Endometrium (tissue), 2 donors: Measurements from ENCODE around the gene STX8.
"Not testable (repeated sequence)": the region's sequence is repeated elsewhere in the genome, so short reads cannot be mapped to it uniquely, and the experiment has no call there.

Experiments used
- FAIRE-seq: peaks from 2 replicates; lab custom pipeline; 2012; peaks lifted over from hg19 to GRCh38; lab: Jason Lieb, UNC
- donor health status: control.
- donor health status: control.

STX8 gene

GRCh38 chr17:9261081-9262012 is 314.3 kb downstream of the STX8 start:
- no peak for FAIRE-seq

GRCh38 chr17:9259419-9259818 is 316.2 kb downstream of the STX8 start:
- no peak for FAIRE-seq

GRCh38 chr17:9258115-9259015 is 317.3 kb downstream of the STX8 start:
- no peak for FAIRE-seq

DNA sequence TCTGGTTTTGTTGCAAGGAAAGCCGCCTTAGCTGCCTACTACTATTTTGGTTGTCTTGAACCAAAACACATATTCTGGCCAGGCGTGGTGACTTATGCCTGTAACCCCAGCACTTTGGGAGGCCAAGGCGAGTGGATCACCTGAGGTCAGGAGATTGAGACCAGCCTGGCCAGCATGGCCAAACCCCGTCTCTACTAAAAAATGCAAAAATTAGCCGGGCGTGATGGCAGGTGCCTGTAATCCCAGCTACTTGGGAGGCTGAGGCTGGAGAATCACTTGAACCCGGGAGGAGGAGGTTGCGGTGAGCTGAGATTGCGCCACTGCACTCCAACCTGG is 318.0 kb downstream of the STX8 start:
- not testable (repeated sequence) for FAIRE-seq

DNA sequence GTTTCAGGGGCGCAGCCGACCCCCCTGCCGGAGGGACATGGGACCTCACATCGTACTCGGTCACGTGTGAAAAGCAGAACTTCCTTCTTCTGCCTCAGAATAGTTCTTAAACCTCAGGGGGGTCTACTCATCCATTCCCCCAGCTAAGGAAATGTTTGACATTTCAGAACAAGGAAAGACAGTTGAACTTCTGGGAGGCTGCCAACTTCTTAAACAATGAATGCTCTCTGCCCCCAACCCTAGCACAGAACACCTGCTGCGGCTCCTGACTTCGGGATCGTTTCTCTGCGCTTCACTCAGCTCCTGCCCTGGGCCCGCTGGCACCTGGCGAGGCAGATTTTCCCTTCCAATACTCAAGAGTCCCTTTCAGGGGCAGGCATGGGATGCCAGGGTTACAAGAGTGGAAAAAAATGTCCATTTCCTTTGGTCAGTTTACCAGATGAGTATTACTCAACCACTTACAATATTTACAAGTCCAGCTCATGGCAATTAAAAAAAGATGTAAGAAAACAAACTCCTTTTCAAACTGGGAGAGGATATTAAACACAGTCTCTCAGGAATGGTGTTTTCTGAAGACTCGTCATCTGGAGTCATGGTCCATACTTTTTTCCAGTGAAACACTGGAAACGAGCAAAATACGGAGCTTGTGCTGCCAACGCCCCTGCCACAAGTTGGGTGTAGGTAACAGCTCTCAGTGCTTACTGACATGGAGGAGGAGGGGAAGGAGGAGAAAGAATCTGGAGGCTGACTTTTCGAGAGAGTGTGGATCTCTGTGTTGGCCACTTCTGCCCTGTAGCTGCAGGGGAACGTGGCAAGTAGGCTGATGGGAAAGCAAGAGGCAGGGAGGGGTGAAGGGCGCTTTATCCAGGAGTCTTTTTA is 318.6 kb downstream of the STX8 start:
- FAIRE-seq, result no peak

DNA sequence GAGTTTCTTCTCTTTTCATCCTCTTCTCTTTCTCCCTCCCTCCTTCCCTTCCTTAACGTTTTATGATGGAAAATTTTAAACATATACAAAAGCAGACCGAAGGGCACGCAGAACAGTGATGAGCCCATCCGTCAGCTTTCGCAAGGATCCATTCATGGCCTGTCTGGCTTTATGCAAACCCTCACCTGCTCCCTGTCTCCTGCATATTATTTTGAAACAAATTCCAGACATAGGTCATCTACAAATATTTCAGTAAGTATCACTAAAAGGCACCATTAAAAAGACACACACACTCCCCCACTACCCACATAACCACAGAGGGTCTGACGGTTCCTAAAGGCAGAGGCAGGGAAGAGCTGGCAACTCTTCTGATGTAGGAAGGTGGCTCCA is 319.3 kb downstream of the STX8 start:
- no peak for FAIRE-seq

DNA sequence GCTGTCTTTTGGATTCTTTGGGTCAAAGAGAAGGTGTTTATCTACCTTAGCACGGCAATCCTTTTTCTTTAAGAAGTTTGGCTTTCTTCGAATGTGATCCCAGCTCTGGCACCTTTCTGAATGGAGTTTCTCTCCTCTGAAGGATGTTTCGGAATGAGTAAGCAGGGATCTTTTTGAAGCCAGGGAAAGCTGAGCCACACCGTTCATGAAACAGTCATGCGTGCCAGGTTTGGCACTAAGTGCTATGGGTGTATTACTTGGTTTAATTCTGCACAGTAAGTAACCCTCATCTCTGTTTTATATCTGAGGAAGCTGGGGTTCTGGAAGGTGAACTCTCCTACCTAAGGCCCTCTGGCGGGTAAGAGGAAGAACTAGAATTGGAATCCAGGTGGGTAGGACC is 319.8 kb downstream of the STX8 start:
- FAIRE-seq, result no peak

GRCh38 chr17:9254841-9255240 is 320.8 kb downstream of the STX8 start:
- FAIRE-seq, result no peak

GRCh38 chr17:9253308-9253707 is 322.3 kb downstream of the STX8 start:
- FAIRE-seq, result no peak

GRCh38 chr17:9251273-9251672 is 324.3 kb downstream of the STX8 start:
- no peak for FAIRE-seq

DNA sequence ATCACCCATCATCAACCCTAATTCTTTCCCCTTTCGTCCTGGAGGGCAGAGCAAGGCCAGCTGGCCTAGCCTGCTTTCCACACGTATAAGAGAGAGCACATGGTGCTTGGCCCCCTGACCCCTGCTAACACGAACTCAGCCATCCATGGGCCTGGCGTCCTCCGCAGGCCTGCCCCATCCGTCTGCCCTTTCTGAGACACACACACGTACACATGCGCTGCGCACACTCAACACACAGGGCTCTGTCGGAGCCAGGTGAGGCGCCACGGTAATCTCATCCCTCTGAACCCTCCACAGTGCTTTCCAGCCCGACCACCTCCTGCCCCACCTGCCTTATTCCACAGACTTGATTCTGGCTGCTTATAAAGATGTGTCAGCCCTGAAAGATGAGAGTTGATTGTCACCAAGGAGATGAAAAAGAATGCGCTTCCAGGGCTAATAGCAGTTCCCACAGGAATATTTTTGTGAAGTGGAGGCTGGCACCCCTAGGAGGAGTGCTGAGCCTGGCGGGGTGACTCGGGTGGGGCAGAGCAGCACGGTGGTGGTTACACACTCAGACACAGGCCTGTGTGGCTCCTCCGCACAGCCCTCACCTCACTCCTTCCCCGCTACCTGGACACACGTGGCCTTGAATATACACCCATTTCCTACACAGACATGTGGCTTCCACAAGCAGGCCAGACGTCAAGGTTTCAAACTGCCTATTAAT is 326.2 kb downstream of the STX8 start:
- FAIRE-seq, result no peak

DNA sequence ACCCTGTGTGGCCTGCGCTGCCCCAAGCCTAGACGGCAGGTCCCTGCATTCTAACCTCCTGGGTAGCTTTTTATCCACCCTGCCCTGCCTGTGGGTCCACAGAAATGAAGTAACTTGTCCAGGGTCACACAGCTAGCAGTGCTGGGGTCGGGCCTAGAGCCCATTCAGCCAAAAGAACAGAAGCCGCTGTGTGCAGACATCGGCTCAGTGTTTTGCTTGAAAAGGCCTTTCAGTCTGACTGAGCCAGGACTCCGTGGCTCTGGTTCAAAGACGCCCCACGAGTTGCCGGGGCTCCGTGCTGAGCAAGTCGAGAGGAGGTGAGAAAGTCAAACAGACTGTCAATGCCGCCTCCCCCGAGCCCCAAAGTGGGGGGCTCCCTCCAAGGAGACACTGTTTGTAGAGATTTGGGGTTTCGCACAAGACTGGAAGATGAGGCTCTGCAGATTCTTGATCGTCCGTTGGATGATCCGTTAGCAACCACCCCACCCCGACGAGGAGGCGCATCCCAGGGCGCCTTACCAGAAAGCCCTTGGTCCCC is 328.1 kb downstream of the STX8 start:
- FAIRE-seq, result no peak

GRCh38 chr17:9244066-9245052 is 331.3 kb downstream of the STX8 start:
- no peak for FAIRE-seq

DNA sequence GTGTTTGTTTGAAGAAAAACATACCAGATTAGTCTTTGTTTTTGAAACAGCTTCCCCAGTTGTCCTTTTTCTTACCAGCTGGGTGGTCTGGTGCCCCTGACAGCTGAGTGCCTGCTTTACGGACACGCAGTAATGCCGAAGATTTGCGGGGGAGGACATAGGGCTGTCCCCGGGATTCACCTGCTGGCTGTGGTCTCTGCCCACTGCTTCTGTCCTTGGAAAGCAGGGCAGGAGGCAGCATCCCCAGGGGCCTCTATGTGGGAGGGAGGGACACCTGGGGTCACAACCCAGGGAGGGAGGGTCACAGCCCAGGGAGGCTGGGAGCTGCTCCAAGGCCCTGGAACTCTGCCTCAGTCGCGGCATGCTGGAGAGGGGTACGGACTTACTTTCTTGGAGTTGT is 332.6 kb downstream of the STX8 start:
- FAIRE-seq, result no peak

DNA sequence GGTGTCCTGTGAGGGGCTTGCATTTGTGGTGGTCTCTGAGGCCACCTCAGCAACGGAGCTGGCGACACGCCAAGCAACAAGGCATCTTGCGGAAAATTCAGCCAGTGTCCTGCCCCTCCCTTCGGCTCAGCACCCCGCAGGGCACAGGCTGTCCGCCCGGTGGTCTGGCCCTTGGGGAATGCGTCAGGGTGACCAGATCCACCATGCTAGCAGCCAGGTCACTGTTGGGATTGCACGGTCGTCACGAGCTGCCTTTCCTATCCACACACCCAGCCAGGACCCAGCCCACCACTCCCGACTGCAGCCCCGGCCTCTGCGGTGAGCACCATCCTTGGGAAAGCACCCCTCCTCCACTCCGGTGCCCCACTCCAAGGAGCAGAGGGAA is 333.1 kb downstream of the STX8 start:
- no peak for FAIRE-seq

GRCh38 chr17:9241774-9242496 is 333.7 kb downstream of the STX8 start:
- no peak for FAIRE-seq

GRCh38 chr17:9241371-9241712 is 334.3 kb downstream of the STX8 start:
- no peak for FAIRE-seq

GRCh38 chr17:9240659-9241370 is 334.8 kb downstream of the STX8 start:
- FAIRE-seq, result no peak
